ENCODE data around the gene ENPEP.

DNA sequence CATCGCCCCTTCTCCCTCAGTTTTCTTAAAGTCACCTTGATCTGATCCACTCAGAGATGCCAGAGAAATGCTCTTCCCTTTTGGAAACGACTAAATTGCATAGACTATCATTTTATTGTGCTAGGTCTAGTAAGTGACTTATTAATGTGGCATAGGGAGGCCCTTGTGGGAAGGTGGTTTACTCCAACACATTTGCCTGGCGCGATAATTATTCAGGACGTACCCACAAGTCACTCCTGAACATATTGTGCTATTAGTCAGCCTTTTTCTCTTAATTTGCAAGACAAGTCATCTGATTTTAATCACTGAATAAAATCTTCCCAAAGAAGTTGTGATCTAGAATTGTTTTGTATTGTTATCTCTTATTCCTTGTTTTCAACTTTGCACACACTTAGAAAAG is 7.6 kb downstream of the ENPEP start:
- no peak for TF ChIP-seq EZH2 (IDR thresholded peaks at IDR 0.05)
- no peak for TF ChIP-seq POLR2AphosphoS5 (IDR thresholded peaks at IDR 0.05; ENCODE audit: borderline replicate concordance, low read depth, low read length)
- TF ChIP-seq FOXP2 (optimal IDR thresholded peaks at IDR 0.05; ENCODE audit: control extremely low read depth, extremely low read length, insufficient read depth), result no peak

Measured in SK-N-MC (cell line).